Measurements from ENCODE around the gene GLUD2. TPM values are rescaled to one million over a fixed set of nuclear protein-coding genes. Genes with fewer than 3 reads are reported as not detected.

Gene GLUD2
- total and polyA plus RNA-seq, 2 donors (not counting 1 experiment from before 2014, with no cell fraction given) = 0.19 to 0.42 TPM

- Histone ChIP-seq H3K9ac (ENCODE audit: low read length) (no peak overlapping the region), H4K20me1 (ENCODE audit: control insufficient read depth, insufficient read depth, low read length, poor library complexity, severe bottlenecking) (no peaks in the 10 kb centered on the region), H3K4me1 (ENCODE audit: control insufficient read depth in 2 of 2, insufficient read depth in 2 of 2, low read length in 2 of 2) (no peaks in the 10 kb centered on the region), H3K36me3 (replicated peaks in 1 of 2; ENCODE audit: control extremely low read depth in 1 of 2, control insufficient read depth in 1 of 2, extremely low read depth in 1 of 2, insufficient read depth in 2 of 2, low read length in 1 of 2) (no peaks in the 10 kb centered on the region), H3K4me2 (replicated peaks; ENCODE audit: low read depth, low read length, poor library complexity, severe bottlenecking) (no peak overlapping the region), H2AFZ (ENCODE audit: insufficient read depth, low read depth, low read length, poor library complexity, severe bottlenecking) (no peak overlapping the region), H3K27ac (ENCODE audit: low read length in 2 of 2) (no peak overlapping the region), H3K27me3 (replicated peaks in 1 of 4; ENCODE audit: control extremely low read depth in 1 of 4, control insufficient read depth in 3 of 4, insufficient read depth in 4 of 4, low read length in 3 of 4) (no peaks in the 10 kb centered on the region), H3K9me3 (ENCODE audit: control extremely low read depth in 1 of 3, control insufficient read depth in 2 of 3, insufficient read depth in 1 of 3, low read length in 2 of 3) (no peaks in the 10 kb centered on the region), H3K4me3 (ENCODE audit: control extremely low read depth in 1 of 5, extremely low read depth in 1 of 5, insufficient read depth in 1 of 5, low read depth in 2 of 5, low read length in 4 of 5) (no peak overlapping the region), H3K79me2 (ENCODE audit: control insufficient read depth, insufficient read depth, low read length) (no peaks in the 10 kb centered on the region)
- intact Hi-C loops (cut with micrococcal nuclease) = no loop called here
- Mint-ChIP-seq H3K27me3 (no peaks in the 10 kb centered on the region), H3K27ac (no peak overlapping the region), H3K4me1 (no peaks in the 10 kb centered on the region), H3K4me3 (no peak overlapping the region), H3K9me3 (ENCODE audit: insufficient read depth) (no peaks in the 10 kb centered on the region)
- CTCF ChIA-PET = interaction anchor here (0.7 kb wide), 1 partner anchor 18 kb away, joined by 3 read pairs; no protein-coding TSS in a partner anchor
- POLR2A ChIA-PET = no interaction called here
- ATAC-seq (ENCODE audit: low read depth) (no peak), DNase-seq (no peak)
- no peak for TF ChIP-seq CTCF (IDR thresholded peaks at IDR 0.05)
- TF ChIP-seq EZH2 (IDR thresholded peaks at IDR 0.05; ENCODE audit: borderline replicate concordance, insufficient read depth, low read depth, low read length, poor library complexity, severe bottlenecking) = no peak
- WGBS (ENCODE audit: insufficient coverage) = 83% methylated on average over 1 of the region's 3 CpGs
Observed at GRCh38 chrX:121084903-121085611, 37.6 kb downstream of the GLUD2 start.

- Histone ChIP-seq H3K4me3 (ENCODE audit: control extremely low read depth in 1 of 5, extremely low read depth in 1 of 5, insufficient read depth in 1 of 5, low read depth in 2 of 5, low read length in 4 of 5) (no peak overlapping the region), H3K27me3 (replicated peaks in 1 of 4; ENCODE audit: control extremely low read depth in 1 of 4, control insufficient read depth in 3 of 4, insufficient read depth in 4 of 4, low read length in 3 of 4) (no peaks in the 10 kb centered on the region), H3K4me2 (replicated peaks; ENCODE audit: low read depth, low read length, poor library complexity, severe bottlenecking) (no peak overlapping the region), H4K20me1 (ENCODE audit: control insufficient read depth, insufficient read depth, low read length, poor library complexity, severe bottlenecking) (no peaks in the 10 kb centered on the region), H3K36me3 (replicated peaks in 1 of 2; ENCODE audit: control extremely low read depth in 1 of 2, control insufficient read depth in 1 of 2, extremely low read depth in 1 of 2, insufficient read depth in 2 of 2, low read length in 1 of 2) (no peaks in the 10 kb centered on the region), H3K9ac (ENCODE audit: low read length) (no peak overlapping the region), H3K27ac (ENCODE audit: low read length in 2 of 2) (no peak overlapping the region), H3K4me1 (ENCODE audit: control insufficient read depth in 2 of 2, insufficient read depth in 2 of 2, low read length in 2 of 2) (no peaks in the 10 kb centered on the region), H3K79me2 (ENCODE audit: control insufficient read depth, insufficient read depth, low read length) (no peaks in the 10 kb centered on the region), H3K9me3 (ENCODE audit: control extremely low read depth in 1 of 3, control insufficient read depth in 2 of 3, insufficient read depth in 1 of 3, low read length in 2 of 3) (no peaks in the 10 kb centered on the region), H2AFZ (ENCODE audit: insufficient read depth, low read depth, low read length, poor library complexity, severe bottlenecking) (no peak overlapping the region)
- no peak overlapping the region for H3K4me3 Mint-ChIP-seq
- ATAC-seq (ENCODE audit: low read depth) (no peak), DNase-seq (no peak)
- H3K9me3 Mint-ChIP-seq (ENCODE audit: insufficient read depth) = no peaks in the 10 kb centered on the region
- intact Hi-C loops (cut with micrococcal nuclease) = no loop called here
- H3K4me1 Mint-ChIP-seq = no peaks in the 10 kb centered on the region
- H3K27me3 Mint-ChIP-seq = no peaks in the 10 kb centered on the region
- no peak overlapping the region for H3K27ac Mint-ChIP-seq
- TF ChIP-seq CTCF (IDR thresholded peaks at IDR 0.05) (no peak), EZH2 (IDR thresholded peaks at IDR 0.05; ENCODE audit: borderline replicate concordance, insufficient read depth, low read depth, low read length, poor library complexity, severe bottlenecking) (no peak)
- POLR2A ChIA-PET = no interaction called here
- WGBS (ENCODE audit: insufficient coverage) = no CpG with 5 or more reads among the region's 2 CpGs
- CTCF ChIA-PET = interaction anchor here (0.7 kb wide), 1 partner anchor 19 kb away, joined by 3 read pairs; no protein-coding TSS in a partner anchor
Observed at GRCh38 chrX:121085612-121086010, 38.2 kb downstream of the GLUD2 start.
